Epithelial cell of proximal tubule (primary cell): Measurements from ENCODE around the gene CHMP4A. TPM values are rescaled to one million over a fixed set of nuclear protein-coding genes. Genes with fewer than 3 reads are reported as not detected.
A peak's percentile ranks its signal among the peaks of the same experiment; 100 is the strongest.

Experiments
- DNase-seq: peaks from one replicate; pipeline ENCODE4 v3.0.0-alpha.2; 2011; ENCODE audit warnings: low read depth
- H3K4me3 ChIP-seq: 2 replicates; pipeline ENCODE4 v1.5.1; 2011; ENCODE audit warnings: low read depth, mild to moderate bottlenecking, low read length
- CTCF ChIP-seq: conservative IDR thresholded peaks from 2 replicates; pipeline ENCODE4 v1.5.1; 2012; ENCODE audit warnings: low read depth, mild to moderate bottlenecking, low read length
- total RNA-seq: library from RNA; depleted of rRNA; stranded (reverse); fragments of >200 nt; gene quantifications from 2 replicates; pipeline ENCODE4 v1.2.3, GENCODE V29; 2015

CHMP4A gene
- total RNA-seq, 1 donor from 2014 or later, result 88.4 TPM

- H3K4me3 ChIP-seq, result peak overlapping the region; percentile 50
- no peak for TF ChIP-seq CTCF
- DNase-seq, result no peak
Observed at GRCh38 chr14:24172261-24172860, 40.9 kb downstream of the CHMP4A start.

- DNase-seq, result no peak
Observed at GRCh38 chr14:24171422-24172260, 41.6 kb downstream of the CHMP4A start, which contains the start of gene REC8. Gene REC8 (plus strand): TSS chr14:24172080. CDS start chr14:24172553, 473 bp downstream.

GRCh38 chr14:24167469-24168114 is 45.7 kb downstream of the CHMP4A start:
- no peak for DNase-seq
- H3K4me3 ChIP-seq, result no peak overlapping the region
- no peak for TF ChIP-seq CTCF

More at GRCh38 chr14:24171422-24172260, 41.6 kb downstream of the CHMP4A start, which contains the start of gene REC8:
- no peak for TF ChIP-seq CTCF
- H3K4me3 ChIP-seq, result peak within 1 kb of the TSS; percentile 50

- TF ChIP-seq CTCF, result no peak
- H3K4me3 ChIP-seq, result no peak overlapping the region
Observed at GRCh38 chr14:24165785-24166184, 47.5 kb downstream of the CHMP4A start.

GRCh38 chr14:24164518-24164991 is 48.7 kb downstream of the CHMP4A start:
- TF ChIP-seq CTCF, result no peak
- no peak overlapping the region for H3K4me3 ChIP-seq
- DNase-seq, result no peak

More at GRCh38 chr14:24165785-24166184, 47.5 kb downstream of the CHMP4A start:
- no peak for DNase-seq

GRCh38 chr14:24162093-24162492 is 51.2 kb downstream of the CHMP4A start:
- TF ChIP-seq CTCF, result no peak
- no peak for DNase-seq

More at GRCh38 chr14:24162093-24162492, 51.2 kb downstream of the CHMP4A start:
- peak overlapping the region; percentile 98 for H3K4me3 ChIP-seq
